Activated T-cell treated with anti-CD3 and anti-CD28 coated beads for 48 hours (primary cell): ENCODE data around the gene NRTN.
"Not testable (repeated sequence)": the region's sequence is repeated elsewhere in the genome, so short reads cannot be mapped to it uniquely, and the experiment has no call there.

ENCODE experiments used
- DNase-seq: peaks from one replicate; pipeline ENCODE4 v3.0.0-alpha.2; 2020; ENCODE audit warnings: low read depth

Gene NRTN

GRCh38 chr19:5838353-5839064 is 33.6 kb downstream of the NRTN start:
- no peak for DNase-seq

DNA sequence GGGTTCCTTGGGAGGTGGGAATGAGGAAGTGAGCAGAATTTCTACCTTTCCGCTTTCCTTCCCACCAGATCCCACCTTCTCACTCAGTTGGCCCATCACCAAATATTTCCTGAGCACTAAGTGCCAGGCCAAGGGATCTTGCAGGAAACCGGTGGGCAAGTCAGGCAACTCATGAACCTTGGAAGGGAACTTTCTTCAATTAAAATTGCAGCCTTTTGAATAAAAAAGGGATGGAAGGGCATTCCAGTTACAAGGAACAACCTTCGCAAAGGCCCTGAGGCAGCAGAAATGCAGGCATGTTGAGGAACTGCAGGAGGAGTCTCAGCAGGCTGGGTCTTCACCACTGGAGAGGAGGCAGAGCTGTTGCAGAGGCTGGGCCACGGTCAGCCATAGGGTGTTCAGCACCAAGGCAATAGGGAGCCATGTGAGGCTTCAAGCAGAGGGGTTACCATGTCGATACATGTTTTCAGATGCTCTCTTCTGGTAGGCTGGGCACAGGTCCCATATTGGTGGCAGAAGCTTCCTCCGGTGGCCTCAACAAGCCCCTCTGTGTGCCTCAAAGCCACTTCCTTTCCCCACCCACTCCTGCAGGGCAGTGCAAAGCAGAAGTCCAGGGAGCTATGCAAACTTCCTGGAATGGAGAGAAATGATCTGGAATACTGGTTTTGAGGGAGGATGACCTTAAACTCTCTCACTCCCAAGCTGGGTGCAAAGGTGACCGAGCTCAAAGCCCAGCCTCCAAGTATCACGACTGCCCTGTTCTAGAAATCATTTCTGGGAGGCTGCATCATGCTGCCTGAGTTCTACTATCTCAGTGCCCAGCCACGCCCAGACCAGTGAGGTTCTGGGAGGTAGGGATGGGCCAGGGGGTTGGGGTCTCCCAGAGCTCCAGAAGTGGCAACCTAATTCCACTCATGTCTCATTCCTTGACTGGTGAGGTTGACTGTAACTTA is 34.5 kb downstream of the NRTN start, which contains the start of gene FUT6:
Gene FUT6, minus strand, starts transcription at position 638 of the 953 bp plus-strand sequence. CDS start 7,135 bp downstream, outside the sequence.
- no peak for DNase-seq

DNA sequence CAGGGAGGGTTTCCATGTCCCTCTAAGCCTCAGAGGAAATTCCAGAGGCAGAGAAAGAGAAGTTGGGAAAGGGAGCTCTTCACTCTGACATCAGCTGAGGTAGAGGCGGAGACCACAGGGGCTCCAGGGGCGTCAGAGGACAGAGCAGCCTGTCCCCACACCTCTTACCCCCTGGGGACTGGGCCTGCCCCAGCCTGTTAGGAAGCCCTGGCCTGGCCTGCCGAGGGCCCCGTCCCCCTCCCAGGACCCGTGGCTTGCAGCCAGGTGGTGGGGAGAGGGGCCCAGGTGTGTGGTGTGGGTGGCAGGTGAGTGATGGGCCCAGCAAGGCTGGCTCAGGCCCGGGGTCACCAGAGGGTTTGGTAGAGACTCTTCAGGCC is 36.9 kb downstream of the NRTN start:
- not testable (repeated sequence) for DNase-seq

DNA sequence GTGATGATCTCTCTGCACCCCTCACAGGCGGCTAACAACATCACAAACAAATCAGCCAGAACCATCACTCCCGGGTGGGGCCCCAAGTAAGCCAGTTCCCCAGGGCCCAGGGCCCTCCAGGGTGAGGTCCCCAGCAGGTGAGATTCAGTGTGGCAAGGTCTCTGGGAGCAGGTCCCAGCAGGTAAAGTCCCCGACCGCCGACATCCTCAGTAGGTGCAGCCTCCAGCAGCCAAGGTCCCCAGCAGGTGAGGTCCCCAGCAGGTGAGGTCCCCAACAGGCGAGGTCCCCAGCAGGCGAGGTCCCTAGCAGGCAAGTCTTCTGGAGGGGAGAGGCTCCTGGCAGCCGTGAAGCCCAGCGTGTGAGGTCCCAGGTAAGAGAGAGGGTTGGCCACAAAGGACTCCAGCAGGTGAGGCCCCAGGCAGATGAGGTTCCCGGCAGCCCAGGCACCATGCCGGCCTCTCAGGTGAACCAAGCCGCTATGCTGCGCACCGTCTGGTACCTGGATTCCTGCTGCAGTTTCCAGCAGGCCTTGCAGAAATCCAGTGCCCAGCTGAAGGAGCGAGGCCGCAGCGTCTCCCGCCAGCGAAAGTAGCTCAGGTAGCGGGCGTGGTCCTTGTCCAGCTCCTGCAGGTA is 38.5 kb downstream of the NRTN start:
- DNase-seq, result no peak

- no peak for DNase-seq
Observed at GRCh38 chr19:5844456-5845433, 39.9 kb downstream of the NRTN start.

- not testable (repeated sequence) for DNase-seq
Observed at GRCh38 chr19:5847846-5848245, 43.0 kb downstream of the NRTN start.

DNA sequence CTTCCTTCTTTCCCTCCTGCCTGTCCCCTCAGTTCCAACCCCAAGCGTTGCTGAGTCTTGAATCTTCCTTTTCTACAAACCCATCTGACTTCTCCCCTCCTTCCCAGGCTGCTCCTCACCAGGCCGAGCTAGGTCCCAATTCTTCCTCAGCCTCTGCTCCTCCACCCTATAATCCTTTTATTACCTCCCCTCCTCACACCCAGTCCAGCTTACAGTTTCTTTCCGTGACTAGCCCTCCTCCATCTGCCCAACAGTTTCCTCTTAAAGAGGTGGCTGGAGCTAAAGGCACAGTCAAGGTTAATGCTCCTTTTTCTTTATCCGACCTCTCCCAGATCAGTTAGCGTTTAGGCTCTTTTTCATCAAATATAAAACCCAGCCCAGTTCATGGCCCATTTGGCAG is 43.8 kb downstream of the NRTN start:
- not testable (repeated sequence) for DNase-seq

DNA sequence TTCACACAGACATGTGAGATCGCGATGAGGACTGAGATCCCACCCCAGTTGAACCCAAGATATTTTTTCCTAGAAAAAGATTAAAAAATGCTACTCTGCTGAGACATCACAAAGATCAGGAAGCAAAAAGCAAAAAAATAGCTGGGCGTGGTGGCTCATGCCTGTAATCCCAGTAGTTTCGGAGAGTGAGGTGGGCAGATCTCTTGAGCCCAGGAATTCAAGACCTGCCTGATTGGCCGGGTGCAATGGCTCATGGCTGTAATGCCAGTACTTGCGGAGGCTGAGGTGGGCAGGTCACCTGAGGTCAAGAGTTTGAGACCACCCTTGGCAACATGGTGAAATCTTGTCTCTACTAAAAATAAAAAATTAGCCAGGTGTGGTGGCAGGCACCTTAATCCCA is 45.3 kb downstream of the NRTN start:
- DNase-seq, result no peak

GRCh38 chr19:5850743-5851293 is 46.0 kb downstream of the NRTN start:
- no peak for DNase-seq

DNA sequence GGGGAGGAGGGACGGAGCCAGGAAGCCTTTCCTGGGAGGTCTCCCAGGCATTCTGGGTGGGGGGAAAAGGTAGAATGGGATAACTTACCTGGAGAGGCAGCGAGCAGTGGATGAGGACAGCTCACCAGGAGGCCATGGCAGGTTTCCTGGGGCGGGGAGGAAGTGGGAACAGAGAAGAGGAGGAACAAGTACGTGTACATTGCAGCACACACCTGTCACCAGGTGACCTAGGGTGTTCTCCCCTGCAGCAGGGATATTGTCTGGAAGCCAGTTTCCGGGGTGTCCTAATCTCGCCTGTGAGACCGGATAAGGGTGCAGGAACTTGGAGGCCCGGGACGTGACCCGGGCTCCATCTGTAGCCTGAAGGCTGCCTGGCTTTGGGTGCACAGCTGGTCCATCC is 46.4 kb downstream of the NRTN start, which contains the start of gene FUT3:
Gene FUT3, minus strand, starts transcription at position 148 of the 400 bp plus-strand sequence.
- no peak for DNase-seq

GRCh38 chr19:5854121-5854520 is 49.3 kb downstream of the NRTN start:
- not testable (repeated sequence) for DNase-seq

DNA sequence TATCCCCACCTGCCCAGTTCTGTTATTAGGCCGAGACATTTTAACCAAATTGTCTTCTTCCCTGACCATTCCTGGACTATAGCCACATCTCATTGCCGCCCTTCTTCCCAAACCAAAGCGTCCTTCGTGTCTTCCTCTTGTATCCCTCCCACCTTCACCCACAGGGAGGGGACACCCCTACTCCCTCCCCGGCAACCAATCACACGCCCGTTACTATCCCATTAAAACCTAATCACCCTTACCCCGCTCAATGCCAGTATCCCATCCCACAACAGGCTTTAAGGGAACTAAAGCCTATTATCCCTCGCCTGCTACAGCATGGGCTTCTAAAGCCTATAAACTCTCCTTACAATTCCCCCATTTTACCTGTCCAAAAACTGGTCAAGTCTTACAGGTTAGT is 50.3 kb downstream of the NRTN start:
- not testable (repeated sequence) for DNase-seq

DNA sequence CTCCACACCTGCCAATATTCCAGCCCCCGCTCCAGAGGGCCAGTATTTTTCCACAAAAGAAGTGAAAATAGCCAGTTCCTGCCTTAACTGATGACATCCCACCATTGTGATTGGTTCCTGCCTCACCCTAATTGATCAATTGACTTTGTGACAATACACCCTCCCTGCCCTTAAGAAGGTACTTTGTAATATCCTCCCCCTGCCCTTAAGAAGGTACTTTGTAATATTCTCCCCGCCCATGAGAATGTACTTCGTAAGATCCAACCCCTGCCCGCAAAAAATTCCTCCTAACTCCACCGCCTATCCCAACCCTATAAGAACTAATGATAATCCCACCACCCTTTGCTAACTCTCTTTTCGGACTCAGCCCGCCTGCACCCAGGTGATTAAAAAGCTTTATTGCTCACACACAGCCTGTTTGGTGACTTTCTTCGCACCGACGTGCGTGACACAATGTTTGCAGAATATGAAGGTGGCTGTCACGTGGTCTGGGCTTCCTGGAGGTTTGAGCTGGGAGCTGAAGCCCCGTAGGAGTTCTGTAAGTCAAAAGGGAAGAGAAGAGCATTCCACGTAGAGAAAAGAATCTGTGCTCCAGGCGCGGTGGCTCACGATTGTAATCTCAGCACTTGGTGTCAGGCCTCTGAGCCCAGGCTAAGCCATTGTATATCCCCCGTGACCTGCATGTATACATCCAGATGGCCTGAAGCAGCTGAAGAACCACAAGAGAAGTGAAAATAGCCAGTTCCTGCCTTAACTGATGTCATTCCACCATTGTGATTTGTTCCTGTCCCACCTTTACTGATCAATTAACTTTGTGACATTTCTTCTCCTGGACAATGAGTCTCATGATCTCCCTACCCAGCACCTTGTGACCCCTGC is 52.6 kb downstream of the NRTN start:
- DNase-seq, result no peak

- no peak for DNase-seq
Observed at GRCh38 chr19:5863030-5863665, 58.3 kb downstream of the NRTN start.

GRCh38 chr19:5864013-5864720 is 59.3 kb downstream of the NRTN start:
- no peak for DNase-seq

GRCh38 chr19:5864725-5865486 is 60.0 kb downstream of the NRTN start:
- no peak for DNase-seq

DNA sequence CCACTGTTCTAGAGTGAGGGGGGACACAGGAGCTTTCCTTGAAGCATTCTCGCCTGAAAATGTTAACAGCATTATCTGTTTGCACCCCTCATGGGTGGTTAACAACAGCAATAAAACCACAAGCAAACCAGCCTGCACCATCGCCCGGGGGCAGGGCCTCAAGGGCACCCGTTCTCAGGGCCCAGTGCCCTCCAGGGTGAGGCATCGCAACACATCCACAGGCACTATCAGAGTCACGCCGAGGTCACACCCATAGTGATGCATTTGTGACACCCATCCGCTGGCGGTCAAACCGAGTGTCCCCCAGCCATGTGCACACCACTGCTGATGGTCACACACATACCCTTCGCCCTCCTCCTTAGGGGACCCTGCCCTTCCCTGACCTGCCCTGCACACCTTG is 60.9 kb downstream of the NRTN start:
- DNase-seq, result no peak
